ENCODE data around the gene AMPH. TPM values are rescaled to one million over a fixed set of nuclear protein-coding genes. Genes with fewer than 3 reads are reported as not detected.
A peak's percentile ranks its signal among the peaks of the same experiment; 100 is the strongest.

The AMPH gene
- total RNA-seq, 4 donors from 2014 or later, result 5.0 to 11.8 (median 7.8) TPM

- WGBS, result 74% methylated on average over 5 of the region's 5 CpGs
- H3K27ac ChIP-seq (replicated peaks in 1 of 4), result peak overlapping the region in 2 of 4 donors; percentile 20 to 44
- intact Hi-C loops (cut with DNase I), result no loop called here
These were observed 38.9 kb upstream of the AMPH start for GRCh38 chr7:38669965-38670520.

DNA sequence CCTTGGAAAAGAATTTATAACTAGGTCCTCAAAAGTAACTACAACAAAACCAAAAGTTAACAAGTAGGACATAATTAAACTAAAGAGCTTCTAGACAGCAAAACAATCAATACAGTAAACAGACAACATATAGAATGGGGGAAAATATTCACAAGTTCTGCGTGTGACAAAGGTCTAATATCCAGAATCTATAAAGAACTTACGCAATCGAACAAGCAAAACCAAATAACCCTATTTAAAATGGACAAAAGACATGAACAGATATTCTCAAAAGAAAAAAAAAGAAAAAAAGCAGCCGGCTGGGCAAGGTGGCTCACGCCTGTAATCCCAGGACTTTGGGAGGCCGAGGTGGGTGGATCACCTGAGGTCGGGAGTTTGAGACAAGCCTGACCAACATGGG is 33.8 kb upstream of the AMPH start:
- H3K4me3 ChIP-seq, result no peak overlapping the region
- intact Hi-C loops (cut with DNase I), result no loop called here
- 91% methylated on average over 7 of the region's 7 CpGs for WGBS
- DNase-seq (ENCODE audit: extremely low spot score), result no peak
- H3K27me3 ChIP-seq, result no peaks in the 10 kb centered on the region
- no peak for TF ChIP-seq EP300 (IDR thresholded peaks at IDR 0.05)
- no peak overlapping the region for H3K27ac ChIP-seq (replicated peaks in 1 of 4)
- H3K36me3 ChIP-seq, result no peaks in the 10 kb centered on the region
- H3K9me3 ChIP-seq, result peaks cover 0 to 5% (median 0%) of the 10 kb centered on the region in 4 donors
- no peaks in the 10 kb centered on the region for H3K4me1 ChIP-seq

More at GRCh38 chr7:38669965-38670520, 38.9 kb upstream of the AMPH start:
- no peaks in the 10 kb centered on the region for H3K9me3 ChIP-seq
- H3K4me3 ChIP-seq, result no peak overlapping the region
- peaks cover 0 to 6% (median 0%) of the 10 kb centered on the region in 4 donors for H3K4me1 ChIP-seq
- no peak for DNase-seq (ENCODE audit: extremely low spot score)
- no peaks in the 10 kb centered on the region for H3K36me3 ChIP-seq
- TF ChIP-seq POLR2AphosphoS5 (IDR thresholded peaks at IDR 0.05) (no peak), EP300 (IDR thresholded peaks at IDR 0.05) (no peak), POLR2A (IDR thresholded peaks at IDR 0.05; ENCODE audit: low read depth) (no peak), CTCF (IDR thresholded peaks at IDR 0.05) (no peak)
- H3K27me3 ChIP-seq, result no peaks in the 10 kb centered on the region

DNA sequence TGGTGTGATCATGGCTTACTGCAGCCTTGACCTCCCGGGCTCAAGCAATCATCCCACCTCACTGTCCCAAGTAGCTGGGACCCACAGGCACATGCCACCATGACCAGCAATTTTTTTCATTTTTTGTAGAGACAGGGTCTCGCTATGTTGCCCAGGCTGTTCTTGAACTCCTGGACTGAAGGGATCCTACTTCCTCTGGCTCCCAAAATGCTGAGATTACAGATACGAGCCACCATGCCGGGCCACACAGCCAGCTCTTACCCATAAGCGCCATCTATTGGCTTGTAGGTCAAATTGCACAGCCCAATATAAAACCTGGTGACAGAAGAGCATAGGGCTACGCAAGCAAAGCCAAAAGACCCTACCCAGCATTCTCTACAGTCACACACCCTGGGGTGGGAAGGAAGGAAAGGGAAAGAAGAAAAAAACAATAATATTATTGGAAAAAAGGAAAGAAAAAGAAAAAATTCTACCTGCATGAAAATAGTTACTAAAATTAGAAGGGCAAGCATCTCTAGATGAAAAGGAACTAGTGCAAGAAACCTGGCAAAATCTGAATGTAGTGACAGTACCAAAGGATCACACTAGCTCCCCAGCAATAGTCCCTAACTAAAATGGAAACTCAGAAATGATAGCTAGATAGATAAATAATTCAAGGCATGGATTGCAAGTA is 29.4 kb upstream of the AMPH start:
- H3K9me3 ChIP-seq, result peaks cover 0 to 5% (median 0%) of the 10 kb centered on the region in 4 donors
- no peaks in the 10 kb centered on the region for H3K4me1 ChIP-seq
- no peaks in the 10 kb centered on the region for H3K36me3 ChIP-seq
- peak; percentile 44 to 68 (median 51) for TF ChIP-seq CTCF (IDR thresholded peaks at IDR 0.05)
- no peak for TF ChIP-seq EP300 (IDR thresholded peaks at IDR 0.05)
- DNase-seq (ENCODE audit: extremely low spot score), result no peak
- WGBS, result 30% methylated on average over 6 of the region's 6 CpGs
- no peaks in the 10 kb centered on the region for H3K27me3 ChIP-seq
- H3K4me3 ChIP-seq, result no peak overlapping the region
- intact Hi-C loops (cut with DNase I), result no loop called here
- H3K27ac ChIP-seq (replicated peaks in 1 of 4), result no peak overlapping the region

DNA sequence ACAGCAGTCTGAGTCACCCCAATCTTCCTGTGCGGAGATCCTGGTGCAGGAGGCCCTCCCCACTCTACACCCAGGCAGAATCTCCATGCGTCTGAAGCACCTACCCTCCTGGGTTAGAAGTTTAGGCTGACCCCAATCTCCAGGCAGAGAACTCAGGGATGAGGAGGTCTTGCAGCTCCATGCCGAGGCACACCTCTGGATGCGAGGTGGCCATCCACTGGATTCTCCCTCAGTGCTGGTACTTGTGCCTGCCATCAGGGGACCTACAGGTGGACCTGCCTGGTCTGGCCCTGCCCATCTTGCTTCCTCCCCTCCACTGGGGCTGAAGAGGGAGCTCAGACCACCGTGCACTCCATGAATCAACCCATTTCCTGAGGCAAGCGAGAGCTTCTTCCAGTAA is 28.8 kb upstream of the AMPH start:
- no peak overlapping the region for H3K27ac ChIP-seq (replicated peaks in 1 of 4)
- no peaks in the 10 kb centered on the region for H3K4me1 ChIP-seq
- TF ChIP-seq POLR2AphosphoS5 (IDR thresholded peaks at IDR 0.05), result no peak
- no peak for TF ChIP-seq EP300 (IDR thresholded peaks at IDR 0.05)
- no peak for TF ChIP-seq CTCF (IDR thresholded peaks at IDR 0.05)
- TF ChIP-seq POLR2A (IDR thresholded peaks at IDR 0.05; ENCODE audit: low read depth), result no peak
- H3K27me3 ChIP-seq, result no peaks in the 10 kb centered on the region
- no peak overlapping the region for H3K4me3 ChIP-seq
- intact Hi-C loops (cut with DNase I), result loop anchor here (5.0 kb wide), 1 partner anchor 263 kb away; no protein-coding TSS in a partner anchor
- DNase-seq (ENCODE audit: extremely low spot score), result no peak
- no peaks in the 10 kb centered on the region for H3K36me3 ChIP-seq
- WGBS, result 97% methylated on average over 4 of the region's 6 CpGs
- peaks cover 0 to 5% (median 0%) of the 10 kb centered on the region in 4 donors for H3K9me3 ChIP-seq

- 87% methylated on average over 2 of the region's 2 CpGs for WGBS
- Histone ChIP-seq H3K4me3 (no peak overlapping the region), H3K9me3 (peaks cover 0 to 5% (median 0%) of the 10 kb centered on the region in 4 donors), H3K27ac (replicated peaks in 1 of 4) (no peak overlapping the region), H3K27me3 (no peaks in the 10 kb centered on the region), H3K36me3 (no peaks in the 10 kb centered on the region), H3K4me1 (no peaks in the 10 kb centered on the region)
- no peak for TF ChIP-seq CTCF (IDR thresholded peaks at IDR 0.05)
- no peak for TF ChIP-seq POLR2AphosphoS5 (IDR thresholded peaks at IDR 0.05)
- no peak for TF ChIP-seq POLR2A (IDR thresholded peaks at IDR 0.05; ENCODE audit: low read depth)
- no peak for TF ChIP-seq EP300 (IDR thresholded peaks at IDR 0.05)
- intact Hi-C loops (cut with DNase I), result loop anchor here (5.0 kb wide), 1 partner anchor 262 kb away; no protein-coding TSS in a partner anchor
- DNase-seq (ENCODE audit: extremely low spot score), result no peak
These were observed 27.7 kb upstream of the AMPH start for GRCh38 chr7:38658921-38659320.

Measured in esophagus muscularis mucosa (tissue), 4 donors.